BLaER1 treated with 17β-estradiol and CSF1 and Interleukin-3, amounts not matched to agents 10 nM and 100 nM (cell line): ENCODE data around the gene NGLY1.
A peak's percentile ranks its signal among the peaks of the same experiment; 100 is the strongest.

ENCODE experiments used
- H3K27ac ChIP-seq, 11 experiments: shearing (Covaris generic); formaldehyde crosslinking; 2 replicates each; pipeline ENCODE4 v1.8.1; 2022
- H3K27me3 ChIP-seq, 11 experiments: shearing (Covaris generic); formaldehyde crosslinking; 2 replicates each; pipeline ENCODE4 v1.8.1; 2022
- H3K36me3 ChIP-seq, 11 experiments: shearing (Covaris generic); formaldehyde crosslinking; 2 replicates each; pipeline ENCODE4 v1.8.1; 2022
- H3K4me1 ChIP-seq, 10 experiments: shearing (Covaris generic); formaldehyde crosslinking; 2 replicates each; pipeline ENCODE4 v1.8.1; 2022
- H3K4me2 ChIP-seq, 11 experiments: shearing (Covaris generic); formaldehyde crosslinking; 2 replicates each; pipeline ENCODE4 v1.8.1; 2022
- H3K4me3 ChIP-seq, 10 experiments: shearing (Covaris generic); formaldehyde crosslinking; 2 replicates each; pipeline ENCODE4 v1.8.1; 2022
- H3K9ac ChIP-seq, 11 experiments: shearing (Covaris generic); formaldehyde crosslinking; 2 replicates each; pipeline ENCODE4 v1.8.1; 2022
- H3K9me3 ChIP-seq, 11 experiments: shearing (Covaris generic); formaldehyde crosslinking; replicated peaks in 1 of 11; 2 replicates each; pipeline ENCODE4 v1.8.1; 2022
- H4K20me1 ChIP-seq, 11 experiments: shearing (Covaris generic); formaldehyde crosslinking; 2 replicates each; pipeline ENCODE4 v1.8.1; 2022
- Cebpa-rat ChIP-seq, 11 experiments: shearing (Covaris generic); IDR thresholded peaks; 2 replicates each; pipeline ENCODE4 v1.8.1; 2022

Gene NGLY1

DNA sequence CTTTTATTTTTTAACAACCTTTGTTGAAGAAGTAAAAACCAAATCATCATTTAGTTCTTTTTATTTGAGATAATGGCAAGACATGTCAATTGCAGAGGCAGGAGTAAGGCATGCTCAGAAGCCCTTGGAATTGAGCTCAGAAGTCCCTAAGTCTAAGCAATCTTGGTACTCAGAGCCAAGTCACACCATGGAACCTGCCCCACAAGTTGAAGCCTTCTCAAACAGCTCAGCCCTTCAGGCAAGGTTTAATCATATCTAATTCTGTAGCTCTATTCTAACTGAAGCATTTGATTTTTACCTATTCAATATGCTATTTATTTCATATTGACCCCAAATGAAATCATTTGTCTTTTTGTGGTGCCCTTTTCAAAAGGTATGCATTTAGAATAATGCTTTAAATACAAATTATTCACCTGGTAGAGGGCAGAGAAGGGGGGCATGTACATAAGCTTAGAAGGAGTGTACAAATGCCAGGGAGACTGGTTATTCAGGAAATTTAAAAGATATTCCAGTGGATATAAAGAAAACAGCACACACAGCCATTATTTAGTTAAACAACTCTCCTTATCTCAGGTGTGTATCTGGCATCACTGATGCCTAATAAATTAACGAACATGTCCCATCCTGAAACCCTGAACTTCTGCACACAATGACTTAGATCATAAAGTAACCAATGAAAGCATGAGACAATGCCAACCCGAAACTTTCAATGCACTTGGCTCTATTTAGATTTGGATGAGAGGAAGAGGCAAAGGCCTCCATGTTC lies 92.3 kb downstream of the NGLY1 start:
- Histone ChIP-seq H3K4me3 (no peak overlapping the region), H4K20me1 (no peaks in the 10 kb centered on the region), H3K27me3 (no peaks in the 10 kb centered on the region), H3K9me3 (peaks cover 0 to 10% (median 0%) of the 10 kb centered on the region in 11 experiments; a peak in 3 of 22 replicates), H3K4me2 (peak overlapping the region in 1 of 11 experiments; percentile 36; a peak in 2 of 22 replicates), H3K4me1 (peaks cover 5 to 14% (median 7%) of the 10 kb centered on the region in 10 experiments; a peak in 18 of 20 replicates), H3K27ac (no peak overlapping the region), H3K36me3 (no peaks in the 10 kb centered on the region), H3K9ac (no peak overlapping the region)
- TF ChIP-seq Cebpa-rat (IDR thresholded peaks at IDR 0.05): no peak

DNA sequence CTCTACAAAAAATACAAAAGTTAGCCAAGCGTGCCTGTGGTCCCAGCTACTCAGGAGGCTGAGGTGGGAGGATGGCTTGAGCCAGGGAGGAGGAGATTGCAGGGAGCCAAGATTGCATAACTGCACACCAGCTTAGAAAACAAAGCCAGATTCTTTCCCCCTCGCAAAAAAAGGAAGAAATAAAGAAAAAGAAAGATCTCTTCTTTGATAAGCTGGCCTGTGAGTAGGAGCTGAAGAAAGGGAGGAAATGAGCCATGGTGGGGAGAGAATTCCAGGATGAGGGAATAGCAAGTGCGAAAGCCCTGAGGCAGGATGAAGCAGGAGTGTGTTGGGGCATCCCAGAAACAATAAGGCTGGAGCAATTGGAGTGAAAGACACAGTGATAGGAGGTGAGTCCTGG lies 94.0 kb downstream of the NGLY1 start:
- Histone ChIP-seq H3K4me1 (peaks cover 0 to 8% (median 0%) of the 10 kb centered on the region in 10 experiments; a peak in 4 of 20 replicates), H3K9me3 (peaks cover 0 to 5% (median 0%) of the 10 kb centered on the region in 11 experiments; a peak in 3 of 22 replicates), H3K4me3 (no peak overlapping the region), H3K4me2 (no peak overlapping the region), H3K9ac (no peak overlapping the region), H3K36me3 (no peaks in the 10 kb centered on the region), H3K27me3 (no peaks in the 10 kb centered on the region), H3K27ac (no peak overlapping the region), H4K20me1 (no peaks in the 10 kb centered on the region)
- no peak for TF ChIP-seq Cebpa-rat (IDR thresholded peaks at IDR 0.05)

DNA sequence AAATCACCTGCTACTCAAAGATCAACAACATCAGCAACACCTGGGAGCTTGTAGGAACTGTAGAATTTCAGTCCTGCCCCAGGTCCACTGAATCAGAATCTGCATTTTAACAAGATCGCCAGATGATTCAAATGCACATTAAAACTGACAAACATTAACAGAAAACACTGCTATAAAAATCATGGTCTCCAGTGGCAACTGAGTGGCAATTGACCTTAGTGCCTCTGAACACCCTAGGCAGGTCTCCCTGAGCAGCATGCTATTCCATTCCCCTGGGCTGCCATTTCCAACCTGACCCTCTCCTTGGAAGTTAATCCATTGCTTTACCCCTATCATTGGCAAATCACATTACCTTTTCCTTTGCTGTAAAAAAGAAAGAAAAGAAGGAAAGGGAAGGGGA lies 95.5 kb downstream of the NGLY1 start:
- H3K4me1 ChIP-seq: peaks cover 0 to 8% (median 0%) of the 10 kb centered on the region in 10 experiments; a peak in 4 of 20 replicates
- no peaks in the 10 kb centered on the region for H3K27me3 ChIP-seq
- H3K27ac ChIP-seq: no peak overlapping the region
- TF ChIP-seq Cebpa-rat (IDR thresholded peaks at IDR 0.05): no peak
- peaks cover 0 to 10% (median 5%) of the 10 kb centered on the region in 11 experiments; a peak in 14 of 22 replicates for H3K9me3 ChIP-seq
- H3K4me2 ChIP-seq: no peak overlapping the region
- no peaks in the 10 kb centered on the region for H3K36me3 ChIP-seq
- no peak overlapping the region for H3K4me3 ChIP-seq
- no peak overlapping the region for H3K9ac ChIP-seq
- no peaks in the 10 kb centered on the region for H4K20me1 ChIP-seq

DNA sequence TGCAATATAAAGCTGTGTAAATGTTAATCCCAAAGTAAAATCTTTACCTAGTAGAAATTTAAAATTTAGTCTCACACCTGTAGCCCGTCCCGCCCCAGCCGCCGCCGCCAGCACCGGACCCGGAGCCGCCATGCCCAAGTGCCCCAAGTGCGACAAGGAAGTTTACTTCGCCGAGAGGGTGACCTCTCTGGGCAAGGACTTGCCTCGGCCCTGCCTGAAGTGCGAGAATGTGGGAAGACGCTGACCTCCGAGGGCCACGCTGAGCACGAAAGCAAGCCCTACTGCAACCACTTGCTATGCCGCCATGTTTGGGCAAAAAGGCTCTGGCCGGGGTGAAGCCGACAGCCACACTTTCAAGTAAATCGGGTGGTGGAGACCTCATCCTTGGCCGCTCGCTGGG lies 96.5 kb downstream of the NGLY1 start:
- Histone ChIP-seq H3K4me3 (no peak overlapping the region), H3K27ac (no peak overlapping the region), H4K20me1 (no peaks in the 10 kb centered on the region), H3K9ac (no peak overlapping the region), H3K4me2 (no peak overlapping the region), H3K36me3 (no peaks in the 10 kb centered on the region), H3K4me1 (peaks cover 0 to 8% (median 0%) of the 10 kb centered on the region in 10 experiments; a peak in 4 of 20 replicates), H3K27me3 (no peaks in the 10 kb centered on the region), H3K9me3 (peaks cover 0 to 12% (median 6%) of the 10 kb centered on the region in 11 experiments; a peak in 14 of 22 replicates)
- TF ChIP-seq Cebpa-rat (IDR thresholded peaks at IDR 0.05): no peak

DNA sequence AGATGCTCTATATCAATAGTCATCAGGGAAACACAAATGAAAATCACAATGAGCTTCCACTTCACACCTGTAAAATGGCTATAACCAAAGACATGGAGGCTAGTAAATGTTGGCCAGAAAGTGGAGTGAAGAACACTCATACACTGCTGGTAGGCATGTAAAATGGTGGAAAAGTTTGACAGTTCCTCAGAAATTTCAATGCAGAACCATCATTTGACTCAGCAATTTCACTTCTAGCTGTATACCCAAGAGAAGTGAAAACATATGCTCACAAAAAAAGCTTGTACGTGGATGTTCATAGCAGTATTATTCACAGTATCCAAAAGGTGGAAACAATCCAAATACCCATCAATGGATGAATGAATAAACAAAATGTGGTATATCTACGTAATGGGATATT lies 99.4 kb downstream of the NGLY1 start:
- no peaks in the 10 kb centered on the region for H3K27me3 ChIP-seq
- H4K20me1 ChIP-seq: no peaks in the 10 kb centered on the region
- H3K9ac ChIP-seq: no peak overlapping the region
- H3K4me1 ChIP-seq: peaks cover 0 to 7% (median 0%) of the 10 kb centered on the region in 10 experiments; a peak in 1 of 20 replicates
- H3K27ac ChIP-seq: no peak overlapping the region
- H3K36me3 ChIP-seq: no peaks in the 10 kb centered on the region
- H3K4me2 ChIP-seq: no peak overlapping the region
- no peak for TF ChIP-seq Cebpa-rat (IDR thresholded peaks at IDR 0.05)
- no peak overlapping the region for H3K4me3 ChIP-seq
- H3K9me3 ChIP-seq: peaks cover 0 to 12% (median 6%) of the 10 kb centered on the region in 11 experiments; a peak in 14 of 22 replicates

DNA sequence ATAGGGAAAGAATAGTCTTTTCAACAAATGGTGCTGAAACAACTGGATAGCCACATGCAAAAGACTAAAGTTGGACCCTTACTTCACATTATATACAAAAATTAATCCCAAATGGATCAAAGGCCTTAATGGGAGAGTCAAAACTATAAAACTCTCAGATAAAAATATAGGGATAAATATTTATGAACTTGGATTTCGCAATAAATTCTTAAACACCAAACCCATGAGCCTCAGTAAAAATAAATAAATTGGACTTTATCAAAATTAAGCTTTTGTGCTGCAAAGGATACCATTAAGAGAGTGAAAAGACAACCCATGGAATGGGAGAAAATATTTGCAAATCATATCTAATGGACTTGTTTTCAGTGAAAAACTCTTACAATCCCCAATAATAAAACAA lies 99.8 kb downstream of the NGLY1 start:
- no peak overlapping the region for H3K9ac ChIP-seq
- H3K27ac ChIP-seq: no peak overlapping the region
- peak in 2 of 11 experiments; percentile 45 to 74; a peak in 2 of 22 replicates for TF ChIP-seq Cebpa-rat (IDR thresholded peaks at IDR 0.05)
- no peak overlapping the region for H3K4me3 ChIP-seq
- peaks cover 0 to 12% (median 6%) of the 10 kb centered on the region in 11 experiments; a peak in 14 of 22 replicates for H3K9me3 ChIP-seq
- H3K36me3 ChIP-seq: no peaks in the 10 kb centered on the region
- H3K4me2 ChIP-seq: no peak overlapping the region
- no peaks in the 10 kb centered on the region for H3K27me3 ChIP-seq
- no peaks in the 10 kb centered on the region for H4K20me1 ChIP-seq
- H3K4me1 ChIP-seq: 0 out of 20 replicates have a peak, but pooled peaks cover 0 to 7% (median 0%) of the 10 kb centered on the region in 10 experiments

DNA sequence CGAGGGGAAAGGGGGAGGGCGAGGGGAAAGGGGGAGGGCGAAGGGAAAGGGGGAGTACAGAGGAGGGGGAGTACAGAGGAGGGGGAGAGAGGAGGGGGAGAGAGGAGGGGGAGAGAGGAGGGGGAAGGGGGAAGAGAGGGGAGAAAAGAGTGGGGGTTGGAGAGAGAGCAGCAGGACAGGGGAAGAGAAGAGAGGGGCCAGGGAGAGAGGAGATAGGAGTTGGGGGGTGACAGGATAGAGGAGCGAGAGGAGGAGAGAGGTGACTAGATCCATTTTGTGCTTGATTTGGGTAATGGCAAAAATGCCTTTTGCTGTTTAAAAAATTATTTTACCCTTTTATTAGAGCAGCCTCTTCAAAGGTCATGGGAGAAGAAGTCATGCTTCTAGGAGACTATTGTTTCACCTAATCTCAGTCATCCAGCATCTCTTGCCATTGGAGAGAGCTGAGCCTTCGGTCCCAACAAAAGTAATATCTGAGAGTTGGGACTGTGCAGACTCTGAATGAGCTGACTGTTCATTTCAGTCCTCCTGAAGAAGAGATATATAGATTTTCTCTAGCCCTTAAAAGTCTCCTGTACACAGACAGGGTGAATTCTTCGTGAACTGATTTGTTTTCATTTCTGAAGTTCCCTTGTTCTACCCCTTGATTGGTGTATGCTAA lies 103.5 kb downstream of the NGLY1 start:
- no peak for TF ChIP-seq Cebpa-rat (IDR thresholded peaks at IDR 0.05)
- Histone ChIP-seq H3K27ac (no peak overlapping the region), H3K9me3 (peaks cover 0 to 13% (median 7%) of the 10 kb centered on the region in 11 experiments; a peak in 17 of 22 replicates), H3K4me2 (no peak overlapping the region), H3K36me3 (no peaks in the 10 kb centered on the region), H3K9ac (no peak overlapping the region), H3K4me1 (peaks cover 0 to 7% (median under 1%) of the 10 kb centered on the region in 10 experiments; a peak in 4 of 20 replicates), H3K27me3 (no peaks in the 10 kb centered on the region), H3K4me3 (no peak overlapping the region), H4K20me1 (no peaks in the 10 kb centered on the region)

DNA sequence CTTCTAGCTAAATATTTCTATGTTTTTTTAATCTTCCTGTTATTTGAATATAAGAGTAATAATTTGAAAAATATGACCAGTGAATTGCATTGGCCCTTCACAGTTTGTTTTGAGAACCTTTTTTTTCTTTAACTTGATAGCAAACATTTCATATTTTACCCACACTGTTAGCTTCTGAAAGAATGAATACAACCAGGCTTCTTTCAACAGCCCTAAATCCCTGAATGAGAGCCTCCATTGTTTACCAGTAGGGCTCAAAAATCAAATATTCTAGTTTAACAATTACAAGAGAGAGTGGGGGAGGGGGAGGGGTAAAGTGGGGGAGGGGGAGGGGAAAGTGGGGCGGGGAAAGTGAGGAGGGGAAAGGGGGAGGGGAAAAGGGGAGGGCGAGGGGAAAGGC lies 104.1 kb downstream of the NGLY1 start:
- peaks cover 0 to 6% (median 4%) of the 10 kb centered on the region in 11 experiments; a peak in 13 of 22 replicates for H3K36me3 ChIP-seq
- H3K4me2 ChIP-seq: no peak overlapping the region
- H3K4me3 ChIP-seq: no peak overlapping the region
- H3K9ac ChIP-seq: no peak overlapping the region
- peaks cover 4 to 19% (median 12%) of the 10 kb centered on the region in 11 experiments for H3K9me3 ChIP-seq
- H3K27me3 ChIP-seq: no peaks in the 10 kb centered on the region
- H4K20me1 ChIP-seq: no peaks in the 10 kb centered on the region
- no peak overlapping the region for H3K27ac ChIP-seq
- no peak for TF ChIP-seq Cebpa-rat (IDR thresholded peaks at IDR 0.05)
- peaks cover 0 to 7% (median 3%) of the 10 kb centered on the region in 10 experiments; a peak in 5 of 20 replicates for H3K4me1 ChIP-seq

DNA sequence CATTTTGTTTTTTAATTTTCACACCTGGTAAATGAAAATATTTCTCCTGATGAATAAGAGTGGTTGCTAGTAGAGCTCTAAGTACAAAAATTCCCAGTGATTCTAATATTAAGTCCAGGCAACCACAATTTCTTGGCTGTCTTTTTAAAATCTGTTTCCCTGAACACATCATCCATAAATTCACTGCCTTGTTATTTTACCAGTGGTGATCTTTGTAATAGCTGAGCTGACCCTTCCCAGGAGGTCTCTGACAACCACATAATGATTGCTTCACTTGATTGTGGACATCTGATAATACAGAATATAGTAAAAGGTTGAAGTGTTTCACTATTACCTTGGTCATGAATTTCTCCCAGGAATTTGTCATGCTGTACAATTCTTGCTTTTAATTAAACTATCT lies 104.7 kb downstream of the NGLY1 start:
- Histone ChIP-seq H3K27me3 (no peaks in the 10 kb centered on the region), H3K4me3 (no peak overlapping the region), H3K4me2 (no peak overlapping the region), H3K36me3 (peaks cover 0 to 12% (median 10%) of the 10 kb centered on the region in 11 experiments; a peak in 19 of 22 replicates), H3K9ac (no peak overlapping the region), H3K4me1 (peaks cover 0 to 8% (median 0%) of the 10 kb centered on the region in 10 experiments; a peak in 5 of 20 replicates), H4K20me1 (no peaks in the 10 kb centered on the region), H3K27ac (no peak overlapping the region), H3K9me3 (peaks cover 10 to 25% (median 18%) of the 10 kb centered on the region in 11 experiments)
- TF ChIP-seq Cebpa-rat (IDR thresholded peaks at IDR 0.05): no peak
